A549 (cell line): ENCODE measurements around the gene KMO.
A peak's percentile ranks its signal among the peaks of the same experiment; 100 is the strongest.

Experiments used
- BHLHE40 ChIP-seq: IDR thresholded peaks from 2 replicates; pipeline ENCODE4 v1.6.1; 2012; ENCODE audit warnings: low read depth, low read length, inconsistent platforms
- CBX8 ChIP-seq: fragments of 200-600 bp; sonication (generic); IDR thresholded peaks from 2 replicates; pipeline ENCODE4 v1.6.1; 2016
- CHD4 ChIP-seq: fragments of 200-600 bp; sonication (generic); IDR thresholded peaks from 2 replicates; pipeline ENCODE4 v1.6.1; 2016; ENCODE audit warnings: antibody characterized with exemption, mild to moderate bottlenecking, borderline replicate concordance
- EP300 ChIP-seq, 2 experiments: fragments of >200 bp; sonication (Bioruptor Twin); formaldehyde crosslinking; IDR thresholded peaks; 2 replicates in 1 of 2; 3 replicates in 1 of 2; pipeline ENCODE4 v1.6.1; 2016 to 2017
- FOXS1 ChIP-seq: fragments of 250-450 bp; sonication (Bioruptor Pico); IDR thresholded peaks from 2 replicates; pipeline ENCODE4 v1.5.0; 2020; ENCODE audit warnings: mild to moderate bottlenecking, moderate library complexity
- MAFK ChIP-seq: fragments of 450-650 bp; IDR thresholded peaks from 2 replicates; pipeline ENCODE4 v1.6.1; 2014; ENCODE audit not compliant: partially characterized antibody
- POLR2A ChIP-seq: IDR thresholded peaks from 2 replicates; pipeline ENCODE4 v1.6.1; 2012; ENCODE audit warnings: mild to moderate bottlenecking, low read length
- RAD21 ChIP-seq, 2 experiments: fragments of >200 bp in 1 of 2; sonication (Bioruptor Twin) in 1 of 2; formaldehyde crosslinking in 1 of 2; IDR thresholded peaks in 1 of 2; conservative IDR thresholded peaks in 1 of 2; 2 replicates in 1 of 2; 3 replicates in 1 of 2; pipeline ENCODE4 v1.6.1; 2012 to 2018; ENCODE audit warnings: inconsistent platforms in 1 of 2
- RARB ChIP-seq: fragments of 250-450 bp; sonication (Bioruptor Pico); IDR thresholded peaks from 2 replicates; pipeline ENCODE4 v1.8.0; 2021; ENCODE audit warnings: mild to moderate bottlenecking, moderate library complexity
- SMC3 ChIP-seq: fragments of >200 bp; sonication (Bioruptor Twin); formaldehyde crosslinking; IDR thresholded peaks from 3 replicates; pipeline ENCODE4 v1.6.1; 2018; ENCODE audit warnings: inconsistent platforms
- SREBF2 ChIP-seq: fragments of 450-650 bp; IDR thresholded peaks from 2 replicates; pipeline ENCODE4 v1.6.1; 2014; ENCODE audit warnings: mild to moderate bottlenecking, moderate library complexity
- TF ChIP-seq, protein P1 (sequence below): IDR thresholded peaks from 2 replicates; pipeline ENCODE4 v1.6.1; 2012
- TF ChIP-seq, protein P2 (sequence below): fragments of >200 bp; sonication (Bioruptor Twin); formaldehyde crosslinking; IDR thresholded peaks from 3 replicates; pipeline ENCODE4 v1.5.1; 2016
- TF ChIP-seq, protein P3 (sequence below): fragments of 200-600 bp; sonication (generic); IDR thresholded peaks from 2 replicates; pipeline ENCODE4 v1.6.1; 2016; ENCODE audit warnings: antibody characterized with exemption, mild to moderate bottlenecking, moderate library complexity

DNA sequence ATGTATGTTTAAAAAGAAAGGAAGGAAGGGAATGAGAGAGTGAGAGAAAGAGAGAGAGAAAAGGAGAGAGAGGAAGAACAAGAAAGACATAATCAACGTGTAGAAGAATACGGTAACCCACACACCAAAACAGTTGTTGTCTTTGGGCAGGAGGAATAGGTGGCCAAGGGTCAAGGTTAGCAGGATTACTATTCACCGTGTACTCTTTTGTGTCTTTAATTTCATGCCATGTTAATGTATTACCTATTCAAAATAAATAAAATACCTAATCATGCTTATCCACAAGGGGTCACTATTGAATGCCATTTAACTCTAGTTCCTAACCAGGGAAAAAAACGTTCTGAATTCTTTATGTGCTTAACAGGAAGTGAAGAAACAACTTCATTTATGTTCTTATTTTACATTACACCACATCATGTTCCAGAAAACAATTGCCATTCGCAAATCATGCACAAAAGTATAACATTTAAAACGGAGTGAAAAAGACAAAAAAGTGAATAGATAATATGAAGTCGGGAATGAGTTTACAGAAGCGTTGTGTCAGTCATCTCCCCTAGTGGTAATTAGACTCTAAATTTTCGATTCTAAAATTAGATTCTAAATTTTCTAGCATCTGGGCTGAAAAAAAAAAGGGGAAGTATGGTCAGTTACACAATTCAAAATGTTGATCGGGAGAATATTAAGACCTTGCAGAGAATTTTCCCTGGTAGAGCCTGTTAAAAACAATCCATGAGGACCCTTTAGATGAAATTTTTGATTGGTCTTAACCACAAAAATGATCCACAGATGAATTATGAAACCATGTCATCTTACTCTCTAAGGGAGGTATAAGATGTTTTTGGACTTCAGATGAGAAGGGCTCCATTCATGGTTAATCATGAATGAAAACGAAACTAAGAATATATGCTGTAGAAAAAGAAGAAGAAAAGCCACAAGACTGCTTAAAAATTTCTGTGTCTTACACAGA, 700 bp upstream of the KMO start:
- TF ChIP-seq RAD21 (conservative IDR thresholded peaks at IDR 0.05 in 1 of 2, IDR thresholded peaks at IDR 0.05 in 1 of 2) (peak; percentile 93), FOXS1 (CRISPR knock-in tag) (no peak), MAFK (no peak), SREBF2 (no peak), RARB (CRISPR knock-in tag) (no peak), CHD4 (no peak), POLR2A (no peak), SMC3 (peak; percentile 90), BHLHE40 (no peak), EP300 (IDR thresholded peaks at IDR 0.05) (no peak), CBX8 (no peak)
- TF ChIP-seq, protein P1, sequence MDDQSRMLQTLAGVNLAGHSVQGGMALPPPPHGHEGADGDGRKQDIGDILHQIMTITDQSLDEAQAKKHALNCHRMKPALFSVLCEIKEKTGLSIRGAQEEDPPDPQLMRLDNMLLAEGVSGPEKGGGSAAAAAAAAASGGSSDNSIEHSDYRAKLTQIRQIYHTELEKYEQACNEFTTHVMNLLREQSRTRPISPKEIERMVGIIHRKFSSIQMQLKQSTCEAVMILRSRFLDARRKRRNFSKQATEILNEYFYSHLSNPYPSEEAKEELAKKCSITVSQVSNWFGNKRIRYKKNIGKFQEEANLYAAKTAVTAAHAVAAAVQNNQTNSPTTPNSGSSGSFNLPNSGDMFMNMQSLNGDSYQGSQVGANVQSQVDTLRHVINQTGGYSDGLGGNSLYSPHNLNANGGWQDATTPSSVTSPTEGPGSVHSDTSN, result no peak
- TF ChIP-seq, protein P2, sequence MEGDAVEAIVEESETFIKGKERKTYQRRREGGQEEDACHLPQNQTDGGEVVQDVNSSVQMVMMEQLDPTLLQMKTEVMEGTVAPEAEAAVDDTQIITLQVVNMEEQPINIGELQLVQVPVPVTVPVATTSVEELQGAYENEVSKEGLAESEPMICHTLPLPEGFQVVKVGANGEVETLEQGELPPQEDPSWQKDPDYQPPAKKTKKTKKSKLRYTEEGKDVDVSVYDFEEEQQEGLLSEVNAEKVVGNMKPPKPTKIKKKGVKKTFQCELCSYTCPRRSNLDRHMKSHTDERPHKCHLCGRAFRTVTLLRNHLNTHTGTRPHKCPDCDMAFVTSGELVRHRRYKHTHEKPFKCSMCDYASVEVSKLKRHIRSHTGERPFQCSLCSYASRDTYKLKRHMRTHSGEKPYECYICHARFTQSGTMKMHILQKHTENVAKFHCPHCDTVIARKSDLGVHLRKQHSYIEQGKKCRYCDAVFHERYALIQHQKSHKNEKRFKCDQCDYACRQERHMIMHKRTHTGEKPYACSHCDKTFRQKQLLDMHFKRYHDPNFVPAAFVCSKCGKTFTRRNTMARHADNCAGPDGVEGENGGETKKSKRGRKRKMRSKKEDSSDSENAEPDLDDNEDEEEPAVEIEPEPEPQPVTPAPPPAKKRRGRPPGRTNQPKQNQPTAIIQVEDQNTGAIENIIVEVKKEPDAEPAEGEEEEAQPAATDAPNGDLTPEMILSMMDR, result peak; percentile 93
- TF ChIP-seq, protein P3, sequence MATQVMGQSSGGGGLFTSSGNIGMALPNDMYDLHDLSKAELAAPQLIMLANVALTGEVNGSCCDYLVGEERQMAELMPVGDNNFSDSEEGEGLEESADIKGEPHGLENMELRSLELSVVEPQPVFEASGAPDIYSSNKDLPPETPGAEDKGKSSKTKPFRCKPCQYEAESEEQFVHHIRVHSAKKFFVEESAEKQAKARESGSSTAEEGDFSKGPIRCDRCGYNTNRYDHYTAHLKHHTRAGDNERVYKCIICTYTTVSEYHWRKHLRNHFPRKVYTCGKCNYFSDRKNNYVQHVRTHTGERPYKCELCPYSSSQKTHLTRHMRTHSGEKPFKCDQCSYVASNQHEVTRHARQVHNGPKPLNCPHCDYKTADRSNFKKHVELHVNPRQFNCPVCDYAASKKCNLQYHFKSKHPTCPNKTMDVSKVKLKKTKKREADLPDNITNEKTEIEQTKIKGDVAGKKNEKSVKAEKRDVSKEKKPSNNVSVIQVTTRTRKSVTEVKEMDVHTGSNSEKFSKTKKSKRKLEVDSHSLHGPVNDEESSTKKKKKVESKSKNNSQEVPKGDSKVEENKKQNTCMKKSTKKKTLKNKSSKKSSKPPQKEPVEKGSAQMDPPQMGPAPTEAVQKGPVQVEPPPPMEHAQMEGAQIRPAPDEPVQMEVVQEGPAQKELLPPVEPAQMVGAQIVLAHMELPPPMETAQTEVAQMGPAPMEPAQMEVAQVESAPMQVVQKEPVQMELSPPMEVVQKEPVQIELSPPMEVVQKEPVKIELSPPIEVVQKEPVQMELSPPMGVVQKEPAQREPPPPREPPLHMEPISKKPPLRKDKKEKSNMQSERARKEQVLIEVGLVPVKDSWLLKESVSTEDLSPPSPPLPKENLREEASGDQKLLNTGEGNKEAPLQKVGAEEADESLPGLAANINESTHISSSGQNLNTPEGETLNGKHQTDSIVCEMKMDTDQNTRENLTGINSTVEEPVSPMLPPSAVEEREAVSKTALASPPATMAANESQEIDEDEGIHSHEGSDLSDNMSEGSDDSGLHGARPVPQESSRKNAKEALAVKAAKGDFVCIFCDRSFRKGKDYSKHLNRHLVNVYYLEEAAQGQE, result no peak
